NCI-H2196 treated with DMSO at 0.1 percent for 48 hours (cell line): ENCODE data around the gene CAMK2G.

ENCODE experiments used
- DNase-seq: peaks from one replicate; lab custom pipeline; 2025; ENCODE audit not compliant: unreplicated experiment; lab: John Stamatoyannopoulos, UW

Gene CAMK2G

GRCh38 chr10:73780966-73781365 lies 93.4 kb downstream of the CAMK2G start:
- DNase-seq, result no peak

GRCh38 chr10:73780301-73780700 lies 94.1 kb downstream of the CAMK2G start:
- no peak for DNase-seq

GRCh38 chr10:73779539-73780197 lies 94.7 kb downstream of the CAMK2G start:
- DNase-seq, result no peak

DNA sequence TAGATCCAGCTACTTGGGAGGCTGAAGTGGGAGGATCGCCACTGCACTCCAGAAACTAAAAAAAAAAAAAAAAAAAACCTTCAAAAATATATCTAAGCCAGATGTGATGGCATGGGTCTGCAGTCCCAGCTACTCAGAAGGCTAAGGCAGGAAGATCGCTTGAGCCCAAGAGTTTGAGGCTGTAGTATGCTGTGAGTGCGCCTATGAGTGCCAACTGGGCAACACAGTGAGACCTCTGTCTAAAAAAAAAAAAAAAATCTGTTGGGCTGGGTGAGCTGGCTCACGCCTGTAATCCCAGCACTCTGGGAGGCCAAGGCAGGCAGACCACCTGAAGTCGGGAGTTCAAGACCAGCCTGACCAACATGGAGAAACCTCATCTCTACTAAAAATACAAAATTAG lies 95.3 kb downstream of the CAMK2G start:
- DNase-seq, result no peak

DNA sequence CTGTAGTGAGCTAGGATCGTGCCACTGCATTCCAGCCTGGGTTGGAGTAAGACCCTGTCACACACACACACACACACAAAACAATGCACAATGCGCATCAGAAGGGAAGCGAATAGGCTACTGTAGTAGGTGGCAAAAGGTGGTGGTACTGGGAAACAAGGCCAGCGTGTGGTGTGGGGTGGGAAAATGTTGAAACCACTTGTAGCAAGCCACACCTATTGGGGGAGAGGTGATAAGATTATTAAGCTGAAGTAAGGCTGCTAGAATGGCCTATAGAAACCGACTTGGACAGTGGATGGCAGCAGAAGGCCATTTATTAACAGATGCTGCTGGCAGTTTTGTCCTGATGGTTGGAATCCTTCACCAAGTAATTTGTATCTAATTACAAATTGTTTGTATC lies 99.7 kb downstream of the CAMK2G start:
- DNase-seq, result no peak

- DNase-seq, result no peak
Observed at GRCh38 chr10:73773152-73773879, 101.0 kb downstream of the CAMK2G start.

DNA sequence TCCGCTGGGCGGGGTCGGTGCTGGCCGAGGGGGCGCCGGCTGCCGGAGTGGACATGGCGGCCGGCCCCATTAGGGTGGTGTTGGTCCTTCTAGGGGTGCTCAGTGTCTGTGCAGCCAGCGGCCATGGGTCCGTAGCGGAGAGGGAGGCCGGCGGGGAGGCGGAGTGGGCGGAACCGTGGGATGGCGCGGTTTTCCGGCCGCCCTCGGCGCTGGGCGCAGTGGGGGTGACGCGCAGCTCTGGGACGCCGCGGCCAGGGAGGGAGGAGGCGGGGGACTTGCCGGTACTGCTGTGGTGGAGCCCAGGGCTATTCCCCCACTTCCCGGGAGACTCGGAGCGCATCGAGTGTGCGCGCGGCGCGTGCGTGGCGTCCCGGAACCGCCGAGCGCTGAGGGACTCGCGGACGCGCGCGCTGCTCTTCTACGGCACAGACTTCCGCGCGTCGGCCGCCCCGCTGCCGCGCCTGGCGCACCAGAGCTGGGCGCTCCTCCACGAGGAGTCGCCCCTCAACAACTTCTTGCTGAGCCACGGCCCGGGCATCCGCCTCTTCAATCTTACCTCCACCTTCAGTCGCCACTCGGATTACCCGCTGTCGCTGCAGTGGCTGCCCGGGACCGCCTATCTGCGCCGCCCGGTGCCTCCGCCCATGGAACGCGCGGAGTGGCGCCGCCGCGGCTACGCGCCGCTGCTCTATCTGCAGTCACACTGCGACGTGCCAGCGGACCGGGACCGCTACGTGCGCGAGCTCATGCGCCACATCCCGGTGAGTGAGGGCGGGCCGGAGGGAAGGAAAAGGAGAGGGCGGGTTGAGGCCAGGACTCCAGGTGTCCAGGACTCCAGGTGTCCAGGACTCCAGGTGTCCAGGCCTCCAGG lies 101.8 kb downstream of the CAMK2G start:
- DNase-seq, result peak; percentile 66

GRCh38 chr10:73771722-73772280 lies 102.6 kb downstream of the CAMK2G start:
- no peak for DNase-seq

GRCh38 chr10:73769396-73769795 lies 105.0 kb downstream of the CAMK2G start:
- DNase-seq, result no peak

GRCh38 chr10:73768881-73769280 lies 105.5 kb downstream of the CAMK2G start:
- peak; percentile 20 for DNase-seq

GRCh38 chr10:73765066-73765465 lies 109.3 kb downstream of the CAMK2G start:
- DNase-seq, result no peak

DNA sequence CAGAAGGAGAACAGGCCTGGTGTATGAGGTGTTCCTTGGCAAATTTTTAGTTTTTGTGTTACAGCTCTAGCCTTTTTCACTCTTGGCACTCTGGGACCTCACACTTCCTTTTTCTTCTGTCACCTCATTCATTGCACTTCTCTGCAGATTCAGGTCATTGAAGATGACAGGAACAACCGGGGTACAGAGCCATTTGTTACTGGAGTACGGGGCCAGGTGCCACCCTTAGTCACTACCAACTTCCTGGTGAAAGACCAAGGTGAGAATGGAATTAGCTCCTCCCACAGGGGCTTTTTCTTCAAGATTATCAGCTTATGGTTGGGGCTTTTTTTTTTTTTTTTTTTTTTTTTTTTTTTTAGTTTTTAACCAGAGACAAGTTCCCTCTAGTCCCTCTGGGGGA lies 111.0 kb downstream of the CAMK2G start:
- DNase-seq, result no peak

DNA sequence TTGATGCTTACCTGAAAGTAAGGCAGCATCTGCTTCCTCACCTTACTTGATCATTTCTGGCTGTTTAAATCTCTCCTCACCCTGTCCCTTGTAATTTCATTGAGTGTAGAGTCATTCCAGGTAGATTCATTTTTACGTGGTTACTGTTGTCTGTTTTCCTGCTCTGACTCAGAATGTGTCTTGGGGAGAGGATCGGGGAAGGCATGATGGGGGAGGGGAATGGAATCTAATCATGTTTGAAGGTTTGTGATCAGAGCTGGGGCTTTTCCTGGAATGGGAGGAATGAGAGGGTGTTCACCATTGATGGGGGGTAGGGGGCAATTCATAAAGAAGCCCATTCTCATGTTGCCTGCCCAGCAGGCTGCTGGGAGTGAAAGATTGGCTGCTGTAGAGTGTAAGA lies 111.4 kb downstream of the CAMK2G start:
- DNase-seq, result no peak
